ENCODE data around the gene TIMP3.

Gene TIMP3

DNA sequence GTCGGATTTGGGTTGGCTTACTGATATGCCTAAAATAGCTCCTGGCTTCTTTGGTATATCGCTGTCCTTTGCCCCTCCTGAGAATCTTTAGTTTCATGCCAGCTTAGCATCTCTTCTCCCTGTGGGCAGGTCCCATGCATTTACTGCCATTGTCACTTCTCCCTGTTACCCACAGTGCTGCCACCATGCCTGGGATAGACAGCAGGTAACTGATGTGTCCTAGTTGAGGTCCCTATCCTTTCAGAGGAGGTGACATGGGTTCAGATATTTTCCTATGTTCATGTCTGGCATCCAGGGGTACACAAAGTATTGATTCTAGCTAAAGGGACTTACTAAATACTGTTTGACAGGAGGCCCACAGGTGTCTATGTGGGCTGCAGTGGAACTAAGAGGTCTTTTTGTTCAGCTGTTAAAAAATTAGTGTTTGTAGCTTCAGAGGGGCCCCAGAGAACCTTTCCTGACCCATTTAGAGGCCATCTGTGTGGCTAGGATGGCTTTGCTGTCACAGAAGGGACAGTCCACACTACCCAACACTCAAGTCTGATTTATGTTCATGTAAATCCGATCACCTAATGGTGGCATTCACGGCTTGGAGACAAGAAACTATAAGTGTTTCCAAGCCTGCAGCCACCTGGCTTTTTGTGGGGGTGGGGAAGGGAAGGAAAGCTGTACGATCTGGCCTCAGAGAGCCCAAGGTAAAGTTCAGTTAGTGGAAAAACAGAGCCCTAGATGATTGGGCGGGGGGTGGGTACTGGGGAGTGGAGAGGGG is 8.5 kb downstream of the TIMP3 start:
- DNase-seq: no peak

DNA sequence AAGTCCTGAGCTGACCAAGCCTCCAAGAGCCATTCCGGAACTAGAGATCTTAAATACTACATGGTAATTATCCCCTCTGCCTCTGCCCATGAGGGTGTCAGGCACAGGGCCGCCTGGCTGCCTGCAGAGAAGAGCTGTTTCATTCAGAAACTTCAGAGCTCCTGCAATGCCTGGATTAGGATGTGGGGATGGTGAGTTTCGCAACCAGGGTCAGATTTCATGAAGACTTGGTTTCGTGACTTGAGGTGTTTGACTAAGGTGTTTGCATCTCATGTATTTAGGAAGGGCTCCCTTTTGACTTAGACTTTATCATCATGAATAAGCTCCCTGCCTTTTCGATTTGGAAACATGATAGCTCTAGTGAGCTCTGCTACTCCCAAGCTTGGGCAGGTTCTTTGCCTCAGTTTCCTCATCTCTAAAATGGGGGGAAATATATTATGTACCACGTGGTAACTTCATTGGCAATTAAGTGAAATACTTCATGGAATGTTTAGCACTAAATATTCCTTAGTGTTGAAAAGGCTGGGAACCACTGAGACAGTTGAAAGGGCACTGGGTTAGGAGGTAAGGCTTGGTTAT is 9.1 kb downstream of the TIMP3 start:
- no peak for DNase-seq

- DNase-seq: no peak
Observed at GRCh38 chr22:32811788-32812545, 10.5 kb downstream of the TIMP3 start.

- DNase-seq: no peak
Observed at GRCh38 chr22:32814285-32814860, 12.9 kb downstream of the TIMP3 start.

DNA sequence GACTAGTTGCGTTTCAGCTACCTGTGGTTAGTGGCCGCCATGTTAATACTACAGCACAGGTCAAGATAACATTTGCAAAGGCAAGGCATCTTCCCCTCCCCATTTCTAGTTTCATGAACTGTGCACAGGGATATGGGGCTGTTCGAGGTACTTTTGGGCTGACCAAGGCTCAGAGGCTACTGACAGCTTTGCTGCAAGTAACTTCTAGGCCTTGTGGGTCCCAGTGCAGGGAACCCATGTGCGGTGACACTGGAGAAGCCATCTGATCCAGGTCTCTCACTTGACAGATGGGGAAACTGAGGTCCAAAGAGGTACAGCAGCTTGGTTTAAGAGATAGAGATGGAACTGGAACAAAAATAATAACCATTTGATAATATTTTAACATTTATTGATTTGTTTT is 13.6 kb downstream of the TIMP3 start:
- no peak for DNase-seq

DNA sequence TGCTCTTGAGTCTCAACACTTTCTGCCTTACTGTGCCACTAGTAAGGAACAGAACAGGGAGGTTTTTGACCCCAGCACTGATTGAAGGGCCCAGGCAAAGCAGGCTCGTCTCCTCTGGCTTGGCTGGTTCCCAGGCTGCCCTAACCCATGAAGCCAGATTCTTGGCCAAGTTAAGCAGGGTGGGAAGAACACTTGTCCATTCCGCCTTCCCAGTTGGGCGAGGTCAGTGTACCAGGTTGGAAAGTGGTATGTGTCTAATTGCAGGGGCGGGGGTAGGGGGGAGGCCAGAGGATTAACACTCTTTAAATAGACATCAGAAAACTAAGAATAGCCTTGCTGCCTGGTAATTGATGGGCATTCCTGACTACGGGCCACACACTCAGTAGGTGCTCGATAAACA is 14.4 kb downstream of the TIMP3 start:
- DNase-seq: no peak

DNA sequence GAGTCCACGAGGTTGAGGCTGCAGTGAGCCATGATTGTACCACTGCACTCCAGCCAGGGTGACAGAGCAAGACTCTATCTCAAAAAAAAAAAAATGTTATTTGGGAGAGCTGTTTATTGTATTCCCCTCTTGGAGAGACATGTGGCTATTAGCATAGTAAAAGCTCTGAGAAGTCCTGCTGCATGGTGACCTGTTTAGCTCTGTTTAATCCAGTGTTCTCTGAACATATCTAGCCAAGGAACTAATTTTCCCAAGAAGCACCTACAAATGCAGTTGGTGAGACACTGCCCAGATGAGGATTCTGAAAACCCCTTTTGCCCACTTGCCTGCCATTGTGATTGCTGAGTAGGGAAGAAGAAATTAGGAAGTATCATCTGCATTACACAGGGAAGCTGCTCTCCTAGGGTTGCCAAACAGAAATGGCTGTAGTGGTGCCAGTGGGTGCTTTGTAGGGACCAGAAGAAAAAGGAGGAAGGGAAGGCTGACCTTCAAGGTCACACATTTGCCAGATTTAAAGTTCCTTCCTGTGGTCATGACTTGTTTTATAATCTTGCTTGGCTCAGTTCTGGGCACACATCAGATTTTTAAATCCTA is 15.7 kb downstream of the TIMP3 start:
- DNase-seq: no peak

DNA sequence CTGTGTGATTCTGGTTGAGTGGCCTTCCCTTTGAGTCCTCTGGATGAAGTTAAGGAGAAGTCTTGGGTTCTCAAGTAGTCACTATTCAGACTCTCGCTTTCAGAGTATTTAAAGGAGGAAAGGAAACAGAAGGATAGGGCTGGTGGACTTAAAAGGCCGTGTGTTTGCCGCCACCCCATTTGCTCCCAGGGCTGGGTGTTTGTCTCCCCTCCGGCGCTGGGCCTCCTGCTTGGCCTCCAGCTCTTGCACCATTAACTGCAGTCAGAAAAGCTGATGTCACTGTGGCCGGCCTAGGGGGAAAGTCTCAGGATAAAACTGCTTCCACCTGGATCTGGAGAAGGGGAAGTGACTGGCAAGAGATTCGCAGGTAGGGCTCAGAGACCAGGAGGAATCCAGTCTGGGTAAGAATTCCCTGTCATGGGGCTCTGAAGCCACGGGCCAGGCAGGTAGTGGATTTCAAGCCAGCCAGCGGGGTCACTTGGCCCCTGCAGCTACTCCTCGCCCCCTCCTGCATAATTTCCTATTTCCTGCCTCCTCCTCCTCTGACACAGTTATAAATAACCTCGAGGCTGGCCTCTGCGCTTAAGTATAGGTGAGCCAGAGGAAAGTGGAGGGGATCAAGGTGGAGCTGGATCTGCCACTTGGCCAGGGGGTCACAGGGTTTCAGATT is 17.1 kb downstream of the TIMP3 start:
- no peak for DNase-seq

DNA sequence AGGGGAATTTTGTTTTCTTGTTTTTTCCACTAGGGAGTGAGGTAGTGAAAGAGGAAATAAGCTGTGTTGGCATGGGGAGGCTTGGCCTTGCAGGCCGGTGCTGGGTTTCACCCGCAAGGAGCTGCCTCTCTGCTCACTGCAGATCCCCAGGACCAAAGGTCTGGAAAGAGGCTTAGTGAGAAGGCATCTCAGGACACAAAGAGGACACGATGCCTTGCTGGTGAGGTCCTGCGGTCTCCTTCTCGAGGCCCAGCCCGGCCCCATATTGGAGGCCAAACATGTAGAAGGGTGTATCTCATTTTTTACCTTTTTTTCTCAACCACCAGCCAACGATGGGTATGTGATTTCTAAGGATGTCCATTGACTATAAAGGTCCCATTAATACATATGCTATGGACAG is 17.6 kb downstream of the TIMP3 start:
- DNase-seq: no peak

GRCh38 chr22:32820131-32821119 is 18.9 kb downstream of the TIMP3 start:
- no peak for DNase-seq

- no peak for DNase-seq
Observed at GRCh38 chr22:32822179-32822877, 20.8 kb downstream of the TIMP3 start.

GRCh38 chr22:32823024-32823730 is 21.7 kb downstream of the TIMP3 start:
- DNase-seq: no peak

DNA sequence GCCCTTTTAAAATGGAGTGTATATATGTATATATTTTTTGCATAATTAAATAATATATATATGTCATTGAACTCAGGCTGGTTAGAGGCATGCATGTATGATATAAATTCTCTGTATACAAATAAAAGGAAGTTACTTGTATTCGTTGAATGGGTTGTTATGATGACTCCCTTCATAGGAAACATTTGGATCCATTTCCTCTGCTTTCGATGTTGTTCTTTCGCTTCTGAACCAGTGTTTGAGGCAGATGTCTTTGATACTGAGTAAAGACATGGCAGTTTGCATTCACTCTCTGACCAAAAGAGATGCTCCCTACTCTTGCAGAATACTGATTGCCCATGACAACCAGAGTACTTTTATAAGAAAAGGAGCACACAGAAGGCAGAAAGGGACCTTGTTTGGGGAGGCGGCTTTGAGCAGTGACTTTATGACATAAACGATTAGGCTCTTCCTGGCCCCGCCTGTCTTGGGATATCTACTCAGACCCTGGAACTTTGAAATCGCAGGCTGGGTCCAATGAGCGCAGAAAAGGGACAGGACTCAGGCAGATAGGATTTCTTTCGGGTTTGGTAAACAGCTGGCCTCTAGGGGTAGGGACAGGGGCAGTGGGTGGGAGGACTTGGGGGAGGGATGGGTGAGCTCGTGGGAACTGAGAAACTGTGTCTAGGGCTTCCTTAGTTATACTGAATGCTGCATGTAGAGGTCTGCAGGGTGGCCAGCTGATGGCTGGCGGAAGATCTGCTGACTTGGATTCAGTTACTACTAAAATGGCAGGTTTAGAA is 23.2 kb downstream of the TIMP3 start:
- DNase-seq: no peak

GRCh38 chr22:32826537-32826936 is 25.0 kb downstream of the TIMP3 start:
- DNase-seq: no peak

- DNase-seq: no peak
Observed at GRCh38 chr22:32827049-32827602, 25.6 kb downstream of the TIMP3 start.

- no peak for DNase-seq
Observed at GRCh38 chr22:32828150-32828549, 26.6 kb downstream of the TIMP3 start.

- no peak for DNase-seq
Observed at GRCh38 chr22:32828561-32828960, 27.1 kb downstream of the TIMP3 start.

- DNase-seq: no peak
Observed at GRCh38 chr22:32829451-32829851, 27.9 kb downstream of the TIMP3 start.

GRCh38 chr22:32830473-32830872 is 29.0 kb downstream of the TIMP3 start:
- no peak for DNase-seq
